K562 (cell line): ENCODE results near the gene TMEM266. TPM values are rescaled to one million over a fixed set of nuclear protein-coding genes. Genes with fewer than 3 reads are reported as not detected.

Experiments used
- ATAC-seq: fragments of 200-7000 bp; cut with Tn5 transposase; 3 replicates; pipeline ENCODE4 v1.9.1; 2020; ENCODE audit warnings: moderate library complexity
- BruUV-seq: library from RNA; stranded (reverse); fragments of 400-500 nt; replicated peaks from 2 replicates; lab custom pipeline; 2021; lab: Mats Ljungman, UMichigan
- CTCF ChIA-PET: fragments of 300-600 bp; formaldehyde crosslinking; extraction: SDS; loops from one replicate; lab custom pipeline; 2021; ENCODE audit warnings: low intra/inter-chr PET ratio; lab: Yijun Ruan, JAX
- POLR2A ChIA-PET: fragments of 300-600, 350-650 bp; sonication (Branson Sonifier 250); formaldehyde crosslinking; extraction: SDS; loops from one replicate; lab custom pipeline; 2021; ENCODE audit warnings: antibody characterized with exemption, inconsistent platforms; lab: Yijun Ruan, JAX
- DNase-seq, 4 experiments: peaks; one replicate each; pipeline versions ENCODE4 v3.0.0 to v3.0.0-alpha.2; 2011 to 2018; ENCODE audit warnings: low spot score in 3 of 4, mixed read lengths in 3 of 4; ENCODE audit errors: extremely low read depth in 1 of 4
- FAIRE-seq: peaks from 2 replicates; lab custom pipeline; 2011; peaks lifted over from hg19 to GRCh38; lab: Jason Lieb, UNC
- H2AFZ ChIP-seq: 2 replicates; pipeline ENCODE4 v1.6.0; 2011; ENCODE audit warnings: low read depth, low read length, control low read depth, inconsistent platforms
- H3K27ac ChIP-seq: fragments of 200-600 bp; 3 replicates; pipeline ENCODE4 v1.8.0; 2011; ENCODE audit warnings: low read depth, mild to moderate bottlenecking, control low read depth, inconsistent platforms, low read length, moderate library complexity, mixed read lengths; ENCODE audit errors: extremely low read depth
- H3K27me3 ChIP-seq, 2 experiments: fragments of 300-600 bp in 1 of 2; 2 replicates in 1 of 2; 3 replicates in 1 of 2; pipeline versions ENCODE4 v1.6.0 to v1.8.0; 2011; ENCODE audit warnings: inconsistent platforms in 2 of 2, low read length in 2 of 2, mild to moderate bottlenecking in 1 of 2, mixed read lengths in 1 of 2, moderate library complexity in 1 of 2; ENCODE audit not compliant: control insufficient read depth in 2 of 2, insufficient read depth in 2 of 2
- H3K36me3 ChIP-seq: fragments of 300-600 bp; 3 replicates; pipeline ENCODE4 v1.8.0; 2011; ENCODE audit warnings: mild to moderate bottlenecking, low read length, inconsistent platforms; ENCODE audit not compliant: control insufficient read depth, insufficient read depth
- H3K4me1 ChIP-seq, 2 experiments: fragments of 200-600 bp in 1 of 2; replicated peaks in 1 of 2; 2 replicates in 1 of 2; 3 replicates in 1 of 2; pipeline versions ENCODE4 v1.5.1 to v1.8.0; 2011; ENCODE audit warnings: inconsistent platforms in 2 of 2, low read length in 2 of 2, mild to moderate bottlenecking in 1 of 2, mixed read lengths in 1 of 2, moderate library complexity in 1 of 2; ENCODE audit not compliant: control insufficient read depth in 2 of 2, insufficient read depth in 2 of 2
- H3K4me2 ChIP-seq: 2 replicates; pipeline ENCODE4 v1.6.1; 2011; ENCODE audit warnings: low read length, control low read depth, inconsistent platforms, mixed read lengths; ENCODE audit not compliant: insufficient read depth
- H3K4me3 ChIP-seq: fragments of 200-600 bp; sonication (generic), shearing (Covaris generic); 2 replicates; pipeline ENCODE4 v1.5.1; 2016; ENCODE audit warnings: control low read depth, inconsistent platforms
- H3K79me2 ChIP-seq: fragments of 200-600 bp; 3 replicates; pipeline ENCODE4 v1.8.0; 2011; ENCODE audit warnings: low read length, inconsistent platforms; ENCODE audit not compliant: control insufficient read depth, insufficient read depth
- H3K9ac ChIP-seq, 2 experiments: 2 replicates each; pipeline versions ENCODE4 v1.6.0 to v1.6.1; 2011; ENCODE audit warnings: low read depth in 2 of 2, low read length in 2 of 2, control low read depth in 1 of 2, inconsistent platforms in 1 of 2, mild to moderate bottlenecking in 1 of 2, mixed read lengths in 1 of 2; ENCODE audit not compliant: insufficient read depth in 1 of 2
- H3K9me1 ChIP-seq: one replicate; pipeline ENCODE4 v1.6.0; 2011; ENCODE audit warnings: inconsistent platforms, mild to moderate bottlenecking, low read length, moderate library complexity; ENCODE audit not compliant: control insufficient read depth, insufficient read depth
- H3K9me3 ChIP-seq: replicated peaks from 2 replicates; pipeline ENCODE4 v1.5.1; 2011; ENCODE audit warnings: low read depth, low read length, inconsistent platforms; ENCODE audit not compliant: control insufficient read depth, insufficient read depth
- H4K20me1 ChIP-seq: replicated peaks from 2 replicates; pipeline ENCODE4 v1.6.1; 2011; ENCODE audit warnings: low read length, inconsistent platforms, mixed read lengths; ENCODE audit not compliant: control insufficient read depth, insufficient read depth
- ADNP ChIP-seq: fragments of 200-800 bp; sonication (Bioruptor generic); IDR thresholded peaks from 2 replicates; pipeline ENCODE4 v1.6.1; 2016; ENCODE audit warnings: missing genetic modification characterization, missing compliant biosample characterization
- CCNT2 ChIP-seq: IDR thresholded peaks from 2 replicates; pipeline ENCODE4 v1.6.1; 2011; ENCODE audit warnings: borderline replicate concordance, low read depth, mild to moderate bottlenecking, moderate library complexity, mixed read lengths, low read length; ENCODE audit not compliant: insufficient read length; ENCODE audit errors: extremely low read depth
- CGGBP1 ChIP-seq: fragments of 250-450 bp; sonication (Bioruptor Pico); IDR thresholded peaks from 2 replicates; pipeline ENCODE4 v1.9.0; 2021; ENCODE audit warnings: mild to moderate bottlenecking
- CLOCK ChIP-seq: fragments of 250-450 bp; sonication (Bioruptor Pico); IDR thresholded peaks from 2 replicates; pipeline ENCODE4 v1.4.0; 2020; ENCODE audit warnings: mild to moderate bottlenecking, moderate library complexity, borderline replicate concordance
- CREBBP ChIP-seq: IDR thresholded peaks from one replicate; pipeline ENCODE4 v1.6.1; 2012; ENCODE audit warnings: low read depth, mild to moderate bottlenecking, control low read depth, inconsistent platforms, low read length
- ELF4 ChIP-seq: fragments of 450-650 bp; formaldehyde crosslinking; IDR thresholded peaks from 2 replicates; pipeline ENCODE4 v1.4.0; 2022; ENCODE audit warnings: missing genetic modification characterization
- FOXJ3 ChIP-seq: sonication (generic); formaldehyde crosslinking; IDR thresholded peaks from 2 replicates; pipeline ENCODE4 v1.4.0; 2020; ENCODE audit warnings: mild to moderate bottlenecking, missing genetic modification reagents
- GTF2F1 ChIP-seq: IDR thresholded peaks from 2 replicates; pipeline ENCODE4 v1.6.1; 2011; ENCODE audit warnings: low read depth, low read length, improper control_type of control experiment
- JUNB ChIP-seq: fragments of 450-650 bp; formaldehyde crosslinking; conservative IDR thresholded peaks from 2 replicates; pipeline ENCODE4 v1.4.0; 2020; ENCODE audit warnings: mild to moderate bottlenecking
- MAZ ChIP-seq, 2 experiments: fragments of 450-650 bp in 1 of 2; sonication (generic) in 1 of 2; formaldehyde crosslinking; IDR thresholded peaks in 1 of 2; conservative IDR thresholded peaks in 1 of 2; 2 replicates each; pipeline versions ENCODE4 v1.4.0 to v1.5.0; 2020; ENCODE audit warnings: mild to moderate bottlenecking in 1 of 2, missing genetic modification reagents in 1 of 2
- PRDM10 ChIP-seq: fragments of 450-650 bp; IDR thresholded peaks from 2 replicates; pipeline ENCODE4 v1.6.1; 2018; ENCODE audit not compliant: partially characterized antibody
- TARDBP ChIP-seq: fragments of 450-650 bp; IDR thresholded peaks from 2 replicates; pipeline ENCODE4 v1.6.1; 2016
- TCF7L2 ChIP-seq: fragments of 150-350 bp; IDR thresholded peaks from 2 replicates; pipeline ENCODE4 v1.6.1; 2016; ENCODE audit warnings: low read depth, mild to moderate bottlenecking, low read length, moderate library complexity
- U2AF1 ChIP-seq: fragments of 200-400 bp; formaldehyde crosslinking; optimal IDR thresholded peaks from 2 replicates; pipeline ENCODE3; 2017; ENCODE audit warnings: mild to moderate bottlenecking, low read depth, low read length, moderate library complexity
- ZNF217 ChIP-seq: sonication (generic); formaldehyde crosslinking; IDR thresholded peaks from 2 replicates; pipeline ENCODE4 v1.8.0; 2022; ENCODE audit warnings: mild to moderate bottlenecking, missing genetic modification reagents
- WGBS: fragments of 100-300 bp; shearing (Covaris generic); methylation state at CpG from one replicate; pipeline ENCODE4 v1.1.6; 2016; ENCODE audit warnings: low coverage, mixed read lengths; ENCODE audit not compliant: insufficient coverage; ENCODE audit errors: missing lambda C conversion rate; 5-methylcytosine and 5-hydroxymethylcytosine counted together
- in situ Hi-C: fragments of 300-500 bp; cut with MboI; formaldehyde crosslinking; loops from 4 replicates; pipeline ENCODE4 v1.15.0; 2018; ENCODE audit warnings: inconsistent platforms, mixed read lengths
- intact Hi-C: fragments of 100-400 bp; cut with micrococcal nuclease; formaldehyde crosslinking; loops from 2 replicates; pipeline ENCODE4 v1.14.2; 2022
- polyA plus RNA-seq, 8 experiments: library from polyadenylated mRNA; depleted of rRNA in 4 of 8; stranded (reverse) in 5 of 8; unstranded in 3 of 8; fragments of >200 nt; fragmentation: Nextera tagmentation in 2 of 8; fragmentation: Illumina TruSeq in 1 of 8; extraction: Ambion mirVana in 2 of 8; extraction: Trizol in 1 of 8; gene quantifications; 2 replicates each; pipeline versions ENCODE4 v1.2.1 to v1.2.3, GENCODE V29; 2011 to 2014; ENCODE audit warnings: inconsistent platforms in 1 of 8, missing spikeins in 1 of 8
- total RNA-seq, 7 experiments: library from RNA; depleted of rRNA in 6 of 7; stranded (reverse); fragments of >200 nt in 6 of 7; fragmentation: Illumina TruSeq in 2 of 7; extraction: Trizol in 2 of 7; gene quantifications; 2 replicates each; pipeline versions ENCODE4 v1.2.1 to v1.2.3, GENCODE V29; 2011 to 2021; ENCODE audit warnings: low replicate concordance in 1 of 7

The TMEM266 gene
- total and polyA plus RNA-seq, 9 of the 15 experiments (the other 6 are each of a cell fraction or from before 2014, with no cell fraction given), result not detected

DNA sequence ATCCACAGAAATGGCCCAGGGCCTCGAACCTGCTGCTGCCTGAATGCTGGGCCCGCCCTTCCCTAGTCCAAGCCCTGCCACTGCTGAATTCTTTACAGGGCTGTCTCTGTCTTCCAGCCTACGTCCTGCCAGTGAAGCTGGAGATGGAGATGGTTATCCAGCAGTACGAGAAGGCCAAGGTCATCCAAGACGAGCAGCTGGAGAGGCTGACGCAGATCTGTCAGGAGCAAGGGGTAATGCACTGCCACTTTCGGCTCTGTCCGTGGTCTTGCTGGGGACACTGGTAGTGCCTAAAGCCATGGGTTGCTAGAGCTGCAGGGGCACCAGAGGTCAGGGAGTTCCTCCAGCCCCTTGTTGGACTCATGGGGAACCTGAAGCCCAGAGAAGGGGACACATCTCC is 115.7 kb downstream of the TMEM266 start:
- intact Hi-C loops, result no loop called here
- Histone ChIP-seq H3K27me3 (peaks cover 49 to 83% of the 10 kb centered on the region in 2 experiments), H4K20me1 (0 out of 2 replicates have a peak, but pooled peaks cover 3% of the 10 kb centered on the region), H3K4me3 (no peak overlapping the region), H3K4me2 (no peak overlapping the region), H3K27ac (no peak overlapping the region), H3K36me3 (no peaks in the 10 kb centered on the region), H2AFZ (no peak overlapping the region), H3K9me1 (no peaks in the 10 kb centered on the region), H3K4me1 (peaks cover 0 to 6% of the 10 kb centered on the region in 2 experiments; a peak in 1 of 5 replicates), H3K9ac (no peak overlapping the region), H3K79me2 (no peaks in the 10 kb centered on the region), H3K9me3 (no peaks in the 10 kb centered on the region)
- ATAC-seq (no peak), DNase-seq (no peak), FAIRE-seq (no peak)
- ChIA-PET CTCF (no interaction called here), POLR2A (interaction anchor here (0.7 to 1.0 kb wide), 2 partner anchors 13 to 170 kb away, joined by 3 read pairs; no protein-coding TSS in a partner anchor)
- 0% methylated on average over 8 of the region's 8 CpGs for WGBS
- BruUV-seq, result no TSS peak
- in situ Hi-C loops, result no loop called here
- TF ChIP-seq PRDM10, result no peak
- TF ChIP-seq CREBBP, result no peak
- no peak for TF ChIP-seq CLOCK (CRISPR knock-in tag)
- TF ChIP-seq MAZ (CRISPR knock-in tag; conservative IDR thresholded peaks at IDR 0.05 in 1 of 2, IDR thresholded peaks at IDR 0.05 in 1 of 2), result no peak
- TF ChIP-seq CGGBP1 (CRISPR knock-in tag), result no peak
- no peak for TF ChIP-seq FOXJ3
- TF ChIP-seq ZNF217 (CRISPR knock-in tag), result no peak
- no peak for TF ChIP-seq TCF7L2
- TF ChIP-seq ELF4 (CRISPR knock-in tag), result no peak
- no peak for TF ChIP-seq U2AF1
- no peak for TF ChIP-seq ADNP (tag)
- TF ChIP-seq CCNT2, result no peak
- no peak for TF ChIP-seq TARDBP
- no peak for TF ChIP-seq GTF2F1
- TF ChIP-seq JUNB, result no peak
